NCI-H510A treated with DMSO at 0.1 percent for 48 hours (cell line): ENCODE results near the gene CA12.

Experiments used
- DNase-seq: peaks from one replicate; lab custom pipeline; 2025; lab: John Stamatoyannopoulos, UW

The CA12 gene

DNA sequence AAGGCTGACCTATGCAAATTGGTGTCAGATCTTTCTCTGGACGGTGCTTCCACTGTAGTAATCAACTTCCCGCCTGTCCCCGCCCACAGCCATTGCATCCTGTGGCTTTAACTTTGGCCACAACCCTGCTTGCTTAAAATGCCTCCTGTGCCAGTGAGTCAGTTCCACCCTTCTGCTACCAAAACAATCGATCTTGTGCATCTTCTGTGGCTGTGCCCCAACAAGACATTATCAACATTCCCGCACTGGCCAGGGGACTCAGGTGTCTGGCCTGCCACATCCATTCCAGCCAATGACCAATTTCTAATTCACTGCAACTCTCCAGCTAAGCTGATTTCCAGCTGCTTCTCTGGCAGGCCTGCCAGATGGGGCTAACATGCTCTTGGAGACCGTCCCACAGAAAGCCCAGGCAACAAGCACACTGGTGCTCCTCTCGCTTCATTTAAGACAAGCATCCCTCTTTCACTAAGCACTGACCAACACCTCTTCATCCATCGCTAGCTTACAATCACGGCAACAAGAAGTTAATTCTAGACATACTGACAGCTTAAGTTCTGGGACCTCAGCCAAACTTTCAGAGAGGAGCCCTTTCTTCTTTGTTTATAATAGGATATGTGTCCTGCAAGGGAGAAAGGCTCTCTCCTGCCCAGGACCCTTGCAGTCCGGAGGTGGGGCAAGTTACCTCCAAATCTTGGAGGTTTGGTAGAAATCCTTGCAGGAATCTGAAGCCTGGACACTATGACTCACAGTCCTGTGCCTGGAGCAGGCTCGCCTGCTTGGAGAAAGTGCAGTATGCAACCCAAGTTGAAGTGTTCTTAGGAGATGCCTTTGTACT lies 6.7 kb downstream of the CA12 start:
- DNase-seq, result no peak

DNA sequence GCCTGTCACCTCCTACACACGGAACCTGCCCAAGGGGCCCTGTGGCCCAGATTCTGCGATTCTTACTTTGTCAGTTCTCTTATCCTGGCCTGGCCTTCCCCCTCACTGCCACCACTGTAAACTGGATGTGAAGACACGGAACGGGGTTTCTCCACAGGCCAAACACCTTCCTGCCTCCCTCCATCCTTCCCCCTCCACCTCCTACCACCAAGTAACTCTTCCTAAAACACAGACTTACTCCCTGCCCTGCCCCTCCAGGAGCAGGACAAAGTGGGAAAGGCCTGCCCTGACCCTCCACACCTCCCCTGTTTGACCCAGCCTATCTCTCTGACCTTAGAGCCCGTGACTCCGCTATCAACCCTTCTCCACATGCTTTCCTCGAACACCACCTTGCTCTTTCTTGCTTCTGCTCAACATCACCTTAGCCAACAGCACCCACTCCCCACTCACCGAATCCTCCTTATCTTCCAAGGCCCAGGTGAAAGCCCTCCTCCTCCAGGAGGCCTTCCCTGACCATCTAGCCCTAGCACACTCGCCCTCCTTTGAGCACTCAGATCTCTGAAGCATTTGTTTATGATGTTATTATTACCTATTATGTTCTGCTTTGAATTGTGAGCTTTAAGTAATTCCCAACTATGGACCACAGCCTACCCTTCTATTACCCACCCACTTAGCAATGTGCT lies 7.6 kb downstream of the CA12 start:
- no peak for DNase-seq

- DNase-seq, result peak; percentile 4
These were observed 8.3 kb downstream of the CA12 start for GRCh38 chr15:63373330-63373729.

GRCh38 chr15:63372753-63373152 lies 8.9 kb downstream of the CA12 start:
- DNase-seq, result no peak

DNA sequence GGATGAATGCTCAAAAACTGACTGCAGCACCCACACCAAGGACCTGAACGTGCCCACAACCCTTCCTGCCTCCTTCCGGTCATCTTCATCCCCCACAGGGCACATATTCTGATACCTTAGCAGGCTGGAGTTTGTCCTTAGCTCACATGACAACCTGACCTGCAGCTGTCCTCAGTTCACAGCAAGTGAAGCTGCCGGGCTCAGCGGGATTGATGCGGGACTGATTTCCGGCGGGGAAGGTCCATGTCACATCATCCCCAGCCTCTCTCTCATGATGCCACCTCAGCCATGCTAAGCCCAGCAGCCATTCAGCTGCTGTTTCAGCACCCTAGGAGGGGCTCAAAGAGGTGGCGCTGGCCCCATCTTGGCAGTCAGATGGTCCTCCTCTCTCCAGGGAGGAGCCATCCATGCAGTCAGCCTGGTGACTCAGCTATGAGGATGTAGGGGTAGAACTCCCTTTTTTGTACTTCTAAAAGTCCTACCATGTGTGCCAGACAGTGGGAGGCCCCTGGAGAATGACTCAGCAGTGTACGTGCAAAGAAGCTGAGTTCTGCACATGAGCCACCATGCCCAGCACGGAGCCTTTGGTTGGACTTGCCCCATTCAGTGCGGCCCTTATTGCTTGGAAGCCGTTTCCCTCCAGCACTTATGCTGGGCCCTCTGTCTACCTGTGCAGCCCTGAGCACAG lies 9.5 kb downstream of the CA12 start:
- peak; percentile 26 for DNase-seq

DNA sequence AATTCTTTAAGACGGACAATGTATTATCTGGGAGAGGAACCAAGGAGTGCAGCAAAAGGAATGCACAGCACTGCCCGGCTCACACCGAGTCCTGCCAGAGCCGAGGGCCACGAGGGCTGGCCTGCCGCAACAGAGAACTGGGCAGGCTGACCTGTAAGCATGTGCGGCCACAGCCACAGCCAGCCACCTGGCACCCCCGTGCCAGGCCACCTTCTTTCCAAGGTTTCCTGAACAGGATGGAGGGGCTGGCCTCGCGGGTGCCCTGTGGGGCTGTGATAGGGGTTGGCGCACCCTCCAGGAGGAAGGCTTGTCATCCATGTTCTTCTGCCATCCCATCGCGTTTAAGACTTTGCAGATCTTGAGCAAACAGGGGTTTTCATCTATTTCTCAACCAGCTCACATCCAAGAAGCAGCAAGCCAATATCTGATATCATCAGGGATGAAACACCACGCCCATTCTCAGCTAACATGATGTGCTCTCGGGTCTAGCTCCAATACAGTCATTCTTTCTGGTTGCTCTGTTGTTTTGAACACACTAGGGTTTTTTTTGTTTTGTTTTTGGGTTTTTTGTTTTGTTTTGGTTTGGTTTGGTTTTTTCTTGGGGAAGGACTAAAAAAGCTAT lies 10.2 kb downstream of the CA12 start:
- DNase-seq, result no peak

DNA sequence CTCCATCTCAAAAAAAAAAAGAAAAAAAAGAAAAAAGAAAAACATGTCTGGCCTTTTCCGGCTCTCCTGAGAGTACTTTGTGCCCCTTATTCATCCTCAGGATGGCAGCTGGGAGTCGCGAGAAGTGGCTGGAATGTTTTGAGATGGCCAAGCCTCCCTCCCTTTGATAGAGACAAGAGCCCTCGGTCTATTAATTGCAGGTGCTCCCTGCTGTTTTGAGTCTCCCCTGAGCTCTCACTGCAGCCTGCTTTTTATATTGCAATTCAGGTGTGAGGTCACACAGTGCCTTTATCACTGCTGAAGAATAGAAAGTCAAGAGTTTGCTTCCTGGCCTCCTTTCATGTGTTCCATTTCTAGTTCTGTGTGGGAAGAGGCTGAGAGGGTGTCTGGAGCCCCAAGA lies 10.9 kb downstream of the CA12 start:
- peak; percentile 76 for DNase-seq

GRCh38 chr15:63369781-63370180 lies 11.9 kb downstream of the CA12 start:
- no peak for DNase-seq

DNA sequence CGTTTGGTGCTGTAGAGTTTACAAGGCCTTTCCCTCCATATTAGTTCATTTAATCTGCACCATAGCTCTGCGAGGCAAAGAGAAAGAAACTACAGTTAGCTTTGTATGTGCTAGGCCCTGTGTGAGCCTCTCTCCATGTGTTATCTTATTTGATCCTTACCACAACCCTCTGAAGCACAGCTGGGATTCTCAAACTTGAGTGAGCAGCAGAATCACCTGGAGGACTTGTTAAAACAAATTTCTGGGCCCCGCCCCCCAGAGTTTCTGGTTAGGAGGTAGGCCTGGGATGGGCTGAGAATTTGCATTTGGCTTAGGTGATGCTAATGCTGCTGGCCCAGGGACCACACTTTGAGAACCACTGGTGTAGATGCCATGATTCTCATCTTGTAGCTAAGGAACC lies 12.3 kb downstream of the CA12 start:
- no peak for DNase-seq

DNA sequence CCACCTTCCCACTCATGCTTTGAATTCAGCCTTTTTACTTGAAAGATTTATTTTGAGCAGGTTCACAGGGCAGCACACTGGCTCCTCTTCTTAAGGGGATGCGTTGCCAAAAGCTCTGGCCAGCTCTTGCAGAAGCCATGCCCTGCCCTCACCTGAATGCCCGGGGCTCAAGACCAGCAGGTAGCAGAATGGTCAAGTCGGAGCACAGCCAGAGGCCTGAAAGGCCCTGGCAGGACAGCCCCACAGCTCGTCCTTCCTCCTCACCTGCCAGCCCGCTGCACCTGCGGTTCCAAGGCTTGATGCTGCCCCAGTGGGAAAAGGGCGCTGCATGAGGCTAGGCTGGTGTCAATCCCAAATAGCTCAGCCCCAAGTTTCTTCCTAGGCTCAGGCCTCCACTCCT lies 13.1 kb downstream of the CA12 start:
- no peak for DNase-seq

GRCh38 chr15:63367900-63368299 lies 13.7 kb downstream of the CA12 start:
- no peak for DNase-seq

DNA sequence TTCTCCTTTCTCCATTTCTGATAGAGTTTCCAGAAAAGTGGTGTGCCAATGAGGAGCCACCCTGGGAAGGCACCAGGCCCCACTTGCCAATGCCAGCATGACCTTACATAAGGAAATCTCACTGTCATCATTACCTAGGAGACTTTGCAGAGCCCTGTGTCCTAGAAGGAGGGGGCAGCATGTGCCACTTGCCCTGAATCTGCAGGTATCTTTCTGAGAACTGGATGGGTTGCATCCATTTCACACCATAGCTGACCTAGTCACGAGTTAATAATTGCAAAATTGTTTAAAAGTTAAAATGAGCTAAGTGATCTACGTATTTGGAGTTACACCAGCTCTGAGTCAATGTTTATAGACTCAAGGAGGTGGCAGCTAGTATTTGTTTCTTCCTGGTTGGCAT lies 14.3 kb downstream of the CA12 start:
- DNase-seq, result no peak

- DNase-seq, result no peak
These were observed 15.2 kb downstream of the CA12 start for GRCh38 chr15:63366451-63366850.

DNA sequence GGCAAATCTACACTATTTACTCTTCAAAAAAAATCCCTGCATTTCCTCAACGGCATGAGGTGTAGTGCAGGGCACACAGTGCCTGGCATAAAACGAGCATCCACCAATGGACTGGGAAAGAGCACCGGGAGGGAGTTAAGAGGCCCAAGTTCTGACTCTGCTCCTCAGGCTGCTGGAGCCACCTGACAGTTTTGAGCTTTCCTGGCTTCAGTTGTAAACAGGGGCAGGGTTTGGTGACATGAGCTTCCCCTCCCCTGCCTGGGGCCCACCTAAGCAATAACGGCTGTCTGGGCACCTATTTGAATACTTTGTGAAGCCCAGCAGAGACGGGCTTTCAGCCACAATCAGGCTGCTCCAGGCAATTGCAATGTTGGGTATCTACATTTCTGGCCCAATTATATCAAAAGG lies 16.4 kb downstream of the CA12 start:
- DNase-seq, result no peak

DNA sequence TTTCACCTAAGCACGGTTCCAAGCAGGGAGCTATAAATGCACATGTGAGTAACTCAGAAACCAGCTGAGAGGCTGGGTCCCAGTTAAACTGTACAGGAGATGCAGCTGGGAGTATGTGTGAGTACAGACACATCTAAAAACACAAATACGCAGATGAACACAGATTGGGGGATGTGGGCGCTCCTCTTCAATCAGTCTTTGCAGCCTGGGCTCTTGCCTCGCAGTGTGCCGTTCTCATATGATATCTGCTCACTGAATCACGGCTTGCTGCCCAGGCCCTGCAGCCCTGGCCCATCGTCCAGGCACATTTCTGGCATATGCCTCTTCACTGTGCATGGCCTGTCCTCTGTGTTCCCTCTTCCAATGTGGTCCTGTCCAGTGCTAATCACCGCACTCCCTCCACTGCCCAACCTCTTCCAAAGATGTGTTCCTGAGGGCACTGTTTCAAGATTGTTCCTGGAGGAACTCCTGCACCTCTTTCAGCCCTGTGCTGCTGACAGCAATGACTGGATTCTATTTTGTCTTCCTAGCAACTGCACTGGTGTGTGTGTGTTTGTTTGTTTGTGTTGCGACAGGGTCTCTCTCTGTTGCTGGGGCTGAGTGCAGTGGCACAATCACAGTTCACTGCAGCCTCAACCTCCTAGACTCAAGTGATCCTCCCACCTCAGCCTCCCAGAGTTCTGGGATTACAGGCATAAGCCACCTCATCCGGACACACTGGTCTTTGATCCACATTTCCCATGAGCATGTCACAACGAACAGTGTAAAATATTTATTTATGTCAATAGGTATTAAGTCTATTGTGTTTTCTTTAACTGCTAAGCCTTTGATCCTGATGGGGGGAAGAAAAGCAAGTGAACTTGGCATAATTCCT lies 17.0 kb downstream of the CA12 start:
- no peak for DNase-seq

DNA sequence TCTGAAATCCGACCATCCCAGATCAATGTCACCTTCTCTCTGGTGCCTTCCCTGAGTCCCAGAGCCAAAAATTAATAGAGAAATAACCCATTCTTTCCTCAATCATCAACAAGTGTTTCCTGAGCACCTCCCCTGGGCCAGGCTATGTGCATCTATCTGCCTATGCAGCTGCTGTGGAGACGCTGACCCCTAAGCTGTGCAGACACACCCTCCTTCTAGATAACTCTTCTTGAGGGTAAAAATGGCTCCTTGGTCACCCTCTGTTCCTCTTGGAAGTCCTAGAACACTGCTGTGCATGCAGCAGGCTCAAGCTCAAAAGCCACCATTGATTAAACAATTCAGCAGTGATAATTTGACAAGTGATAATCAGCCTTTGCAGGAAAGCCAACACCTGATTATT lies 18.4 kb downstream of the CA12 start:
- DNase-seq, result no peak

DNA sequence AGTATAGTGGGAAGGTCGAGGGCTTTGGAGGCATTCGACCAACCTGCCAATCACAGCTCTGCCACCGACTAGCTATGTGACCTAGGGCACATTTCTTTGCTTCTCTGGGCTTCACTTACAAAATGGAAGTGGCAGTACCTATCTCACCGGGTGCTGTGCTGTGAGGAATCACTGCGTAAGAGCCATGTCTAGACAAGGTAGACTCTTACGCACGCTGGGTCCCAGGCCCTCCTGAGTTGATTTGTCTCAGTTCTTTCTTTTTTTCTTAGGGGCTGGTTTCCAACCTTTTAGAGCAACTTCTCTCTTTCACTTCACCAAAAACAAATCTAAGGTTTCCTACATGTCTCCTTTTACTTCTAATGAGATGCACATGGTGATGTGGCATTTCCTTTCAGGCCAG lies 18.8 kb downstream of the CA12 start:
- DNase-seq, result no peak

- no peak for DNase-seq
These were observed 19.4 kb downstream of the CA12 start for GRCh38 chr15:63362196-63362595.

DNA sequence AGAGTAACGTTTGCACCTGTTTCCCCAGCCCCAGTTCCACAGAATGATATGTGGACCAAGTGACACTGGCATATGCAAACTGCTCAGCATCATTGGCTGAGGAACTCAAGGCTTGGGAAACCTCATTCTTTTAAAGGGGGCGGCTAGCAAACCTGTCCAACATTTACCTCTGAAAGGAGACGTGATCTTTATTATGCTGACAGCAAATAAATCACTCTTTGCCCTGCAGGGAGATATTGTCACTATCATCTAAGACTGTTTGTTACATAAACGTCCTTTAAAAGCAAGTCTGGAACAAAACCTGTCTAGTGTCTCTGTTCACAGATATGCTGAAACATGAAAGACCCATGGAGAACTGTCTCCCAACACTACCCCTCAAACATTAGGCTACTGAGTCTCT lies 21.5 kb downstream of the CA12 start:
- DNase-seq, result no peak

DNA sequence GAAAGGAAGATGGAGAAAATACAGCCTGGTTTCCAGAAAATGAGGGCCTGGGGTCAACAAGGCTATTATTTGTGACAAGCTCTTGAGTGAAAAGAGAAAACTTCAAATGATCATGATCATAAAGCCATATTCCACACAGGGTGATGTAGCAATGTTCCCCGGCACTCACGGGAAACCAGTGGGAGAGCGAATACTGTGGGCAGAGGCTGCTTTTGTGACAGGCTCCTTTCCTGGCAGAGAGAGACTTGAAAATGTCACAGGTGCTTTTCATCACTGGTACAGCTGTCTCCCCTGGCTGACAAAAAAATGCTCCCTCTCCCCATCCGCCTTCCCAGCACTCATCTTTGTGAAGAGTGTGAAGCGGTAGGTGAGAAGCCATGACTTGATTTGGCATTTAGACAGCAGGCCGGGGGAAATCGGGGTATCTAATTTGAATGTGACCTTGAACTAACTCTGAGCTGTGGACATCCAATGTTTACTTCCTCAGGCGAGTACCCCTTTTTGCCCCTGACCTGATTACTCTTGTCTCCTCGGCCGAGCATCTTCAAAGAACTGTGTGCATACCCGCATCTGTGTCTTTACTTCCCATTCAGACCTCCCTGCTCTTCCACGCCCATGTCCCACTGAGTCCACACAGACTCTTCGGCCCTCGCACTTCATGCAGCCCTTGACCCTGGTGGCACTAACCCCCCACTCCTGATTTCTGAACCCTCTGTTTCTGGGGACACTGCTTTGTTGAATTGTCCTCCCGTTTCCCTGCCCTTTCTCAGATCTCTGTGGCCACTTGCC lies 23.2 kb downstream of the CA12 start:
- DNase-seq, result no peak

GRCh38 chr15:63357731-63358130 lies 23.9 kb downstream of the CA12 start:
- no peak for DNase-seq
